ENCODE measurements around the gene CASZ1. TPM values are rescaled to one million over a fixed set of nuclear protein-coding genes. Genes with fewer than 3 reads are reported as not detected.

CASZ1 gene
- total and polyA plus RNA-seq, 9 of the 15 experiments (the other 6 are each of a cell fraction or from before 2014, with no cell fraction given) = 0.01 to 4.0 (median 0.76) TPM; not detected in 1

GRCh38 chr1:10713614-10714013, 82.8 kb downstream of the CASZ1 start:
- no peaks in the 10 kb centered on the region for H3K79me2 ChIP-seq (ENCODE audit: control insufficient read depth, insufficient read depth, low read length)
- in situ Hi-C loops (cut with MboI) = no loop called here
- no peak overlapping the region for H2AFZ ChIP-seq (ENCODE audit: low read depth, low read length)
- H3K36me3 ChIP-seq (ENCODE audit: control insufficient read depth, insufficient read depth, low read length) = no peaks in the 10 kb centered on the region
- TF ChIP-seq HNRNPH1 (optimal IDR thresholded peaks at IDR 0.05; ENCODE audit: low read depth, low read length) (no peak), CBX2 (IDR thresholded peaks at IDR 0.05; ENCODE audit: insufficient read depth, low read length, poor library complexity, severe bottlenecking) (no peak), C11orf30 (IDR thresholded peaks at IDR 0.05; ENCODE audit: low read depth) (no peak), TSHZ1 (CRISPR knock-in tag; IDR thresholded peaks at IDR 0.05) (no peak), PRMT5 (CRISPR knock-in tag; IDR thresholded peaks at IDR 0.05) (no peak), E2F4 (CRISPR knock-in tag; IDR thresholded peaks at IDR 0.05; ENCODE audit: low read depth) (no peak)
- 7% methylated on average over 7 of the region's 7 CpGs for WGBS (ENCODE audit: insufficient coverage, low coverage, missing lambda C conversion rate)
- peaks cover 12 to 28% of the 10 kb centered on the region in 2 experiments; a peak in 4 of 5 replicates for H3K4me1 ChIP-seq (replicated peaks in 1 of 2; ENCODE audit: control insufficient read depth in 2 of 2, insufficient read depth in 2 of 2, low read length in 2 of 2)
- no peak overlapping the region for H3K9ac ChIP-seq (ENCODE audit: insufficient read depth in 1 of 2, low read depth in 2 of 2, low read length in 2 of 2)
- H3K4me2 ChIP-seq (ENCODE audit: insufficient read depth, low read length) = no peak overlapping the region
- H3K27ac ChIP-seq (ENCODE audit: extremely low read depth, low read depth, low read length) = no peak overlapping the region
- no peaks in the 10 kb centered on the region for H3K9me3 ChIP-seq (replicated peaks; ENCODE audit: control insufficient read depth, insufficient read depth, low read depth, low read length)
- H3K27me3 ChIP-seq (ENCODE audit: control insufficient read depth in 2 of 2, insufficient read depth in 2 of 2, low read length in 2 of 2) = peaks cover 59 to 82% of the 10 kb centered on the region in 2 experiments
- no peak overlapping the region for H3K4me3 ChIP-seq
- ChIA-PET CTCF (ENCODE audit: low intra/inter-chr PET ratio) (no interaction called here), POLR2A (interaction anchor here (0.6 to 1.1 kb wide), 8 partner anchors 10 to 82 kb away, joined by 3 to 5 read pairs (median 3); no protein-coding TSS in a partner anchor)
- intact Hi-C loops (cut with micrococcal nuclease) = no loop called here
- peaks cover 13% of the 10 kb centered on the region for H4K20me1 ChIP-seq (replicated peaks; ENCODE audit: control insufficient read depth, insufficient read depth, low read length)
- BruUV-seq (replicated peaks) = no TSS peak
- DNase-seq (ENCODE audit: extremely low read depth in 1 of 4, low spot score in 3 of 4) (no peak), ATAC-seq (no peak), FAIRE-seq (no peak)
- no peaks in the 10 kb centered on the region for H3K9me1 ChIP-seq (ENCODE audit: control insufficient read depth, insufficient read depth, low read length)
